Esophagus (tissue), 2 donors: Measurements from ENCODE around the gene S100A4. TPM values are rescaled to one million over a fixed set of nuclear protein-coding genes. Genes with fewer than 3 reads are reported as not detected.

Experiments used
- H3K27ac ChIP-seq, 2 donors: one replicate each; pipeline ENCODE4 v1.5.1; 2013; ENCODE audit warnings: low read depth in 2 of 2, mild to moderate bottlenecking in 2 of 2, inconsistent platforms in 1 of 2, low read length in 1 of 2, moderate library complexity in 1 of 2
- H3K27me3 ChIP-seq, 2 donors: one replicate each; pipeline ENCODE4 v1.6.1; 2013; ENCODE audit warnings: low read length in 2 of 2, control low read depth in 1 of 2, mild to moderate bottlenecking in 1 of 2; ENCODE audit not compliant: insufficient read depth in 2 of 2, control insufficient read depth in 1 of 2
- H3K36me3 ChIP-seq, 2 donors: one replicate each; pipeline ENCODE4 v1.6.1; 2013; ENCODE audit warnings: low read length in 1 of 2; ENCODE audit not compliant: control insufficient read depth in 2 of 2, insufficient read depth in 2 of 2
- H3K4me1 ChIP-seq, 2 donors: one replicate each; pipeline ENCODE4 v1.6.1; 2013; ENCODE audit warnings: low read length in 1 of 2; ENCODE audit not compliant: control insufficient read depth in 2 of 2, insufficient read depth in 2 of 2
- H3K4me3 ChIP-seq, 2 donors: one replicate each; pipeline ENCODE4 v1.5.1; 2013; ENCODE audit warnings: low read length in 2 of 2, mild to moderate bottlenecking in 2 of 2, low read depth in 1 of 2, moderate library complexity in 1 of 2
- H3K9me3 ChIP-seq, 2 donors: one replicate each; pipeline ENCODE4 v1.6.1; 2013; ENCODE audit warnings: mild to moderate bottlenecking in 2 of 2, low read depth in 1 of 2, low read length in 1 of 2, moderate library complexity in 1 of 2; ENCODE audit not compliant: control insufficient read depth in 2 of 2, insufficient read depth in 1 of 2
- WGBS, 2 donors: extraction: QIAGEN DNeasy Blood & Tissue Kit; methylation state at CpG; one replicate each; pipeline ENCODE4 v1.1.7; 2013; 5-methylcytosine and 5-hydroxymethylcytosine counted together
- polyA plus RNA-seq, 2 donors: library from polyadenylated mRNA; stranded (reverse); fragments of 200-250 nt; gene quantifications; one replicate each; pipeline ENCODE4 v1.2.3, GENCODE V29; 2013
- donor health status: healthy with polysubstance abuse.
- donor health status: Bipolar disorder and iron deficiency.

S100A4 gene
- polyA plus RNA-seq, 2 donors, result 145 to 249 TPM

GRCh38 chr1:153542956-153543711 is 2.5 kb downstream of the S100A4 start:
- H3K4me3 ChIP-seq, result no peak overlapping the region
- H3K36me3 ChIP-seq, result peaks cover 0 to 4% of the 10 kb centered on the region in 2 donors
- WGBS, 2 donors, result 73 to 77% methylated on average over 13 of the region's 13 CpGs
- H3K4me1 ChIP-seq, result peaks cover 20 to 53% of the 10 kb centered on the region in 2 donors
- peak overlapping the region in 1 of 2 donors; percentile 18 for H3K27ac ChIP-seq
- H3K9me3 ChIP-seq, result no peaks in the 10 kb centered on the region
- no peaks in the 10 kb centered on the region for H3K27me3 ChIP-seq

- WGBS, 2 donors, result 69 to 74% methylated on average over 13 of the region's 13 CpGs
- no peaks in the 10 kb centered on the region for H3K36me3 ChIP-seq
- peaks cover 11 to 45% of the 10 kb centered on the region in 2 donors for H3K4me1 ChIP-seq
- H3K27ac ChIP-seq, result peak overlapping the region in 1 of 2 donors; percentile 26
- H3K9me3 ChIP-seq, result no peaks in the 10 kb centered on the region
- H3K4me3 ChIP-seq, result no peak overlapping the region
- no peaks in the 10 kb centered on the region for H3K27me3 ChIP-seq
Observed at GRCh38 chr1:153541641-153542590, 3.7 kb downstream of the S100A4 start.

GRCh38 chr1:153540394-153541361 is 4.9 kb downstream of the S100A4 start, which contains the start of gene S100A5:
Gene S100A5 (minus strand): TSS chr1:153540934. CDS start chr1:153540191, 743 bp downstream.
- peaks cover 9 to 47% of the 10 kb centered on the region in 2 donors for H3K4me1 ChIP-seq
- H3K4me3 ChIP-seq, result no peak within 1 kb of the TSS
- WGBS, 2 donors, result 64 to 72% methylated on average over 11 of the region's 11 CpGs
- no peaks in the 10 kb centered on the region for H3K27me3 ChIP-seq
- H3K36me3 ChIP-seq, result no peaks in the 10 kb centered on the region
- peak within 1 kb of the TSS; percentile 61 to 76 for H3K27ac ChIP-seq
- H3K9me3 ChIP-seq, result no peaks in the 10 kb centered on the region

GRCh38 chr1:153539395-153540093 is 6.1 kb downstream of the S100A4 start:
- H3K4me1 ChIP-seq, result peaks cover 9 to 50% of the 10 kb centered on the region in 2 donors

GRCh38 chr1:153538315-153538821 is 7.2 kb downstream of the S100A4 start:
- H3K36me3 ChIP-seq, result peaks cover 0 to 3% of the 10 kb centered on the region in 2 donors
- WGBS, 2 donors, result 49 to 52% methylated on average over 6 of the region's 6 CpGs
- H3K27me3 ChIP-seq, result no peaks in the 10 kb centered on the region
- peaks cover 4 to 53% of the 10 kb centered on the region in 2 donors for H3K4me1 ChIP-seq
- no peaks in the 10 kb centered on the region for H3K9me3 ChIP-seq
- no peak overlapping the region for H3K4me3 ChIP-seq
- peak overlapping the region; percentile 78 to 84 for H3K27ac ChIP-seq

More at GRCh38 chr1:153539395-153540093, 6.1 kb downstream of the S100A4 start:
- Histone ChIP-seq H3K36me3 (peaks cover 0 to 3% of the 10 kb centered on the region in 2 donors), H3K9me3 (no peaks in the 10 kb centered on the region), H3K27me3 (no peaks in the 10 kb centered on the region), H3K27ac (no peak overlapping the region), H3K4me3 (no peak overlapping the region)
- 77 to 83% methylated on average over 4 of the region's 4 CpGs for WGBS, 2 donors

GRCh38 chr1:153537376-153537730 is 8.3 kb downstream of the S100A4 start:
- no peak overlapping the region for H3K4me3 ChIP-seq
- H3K27ac ChIP-seq, result peak overlapping the region in 1 of 2 donors; percentile 100
- 94 to 96% methylated on average over 6 of the region's 6 CpGs for WGBS, 2 donors
- H3K4me1 ChIP-seq, result peaks cover 4 to 51% of the 10 kb centered on the region in 2 donors
- no peaks in the 10 kb centered on the region for H3K27me3 ChIP-seq
- H3K36me3 ChIP-seq, result peaks cover 0 to 3% of the 10 kb centered on the region in 2 donors
- H3K9me3 ChIP-seq, result no peaks in the 10 kb centered on the region

- H3K27me3 ChIP-seq, result no peaks in the 10 kb centered on the region
- H3K9me3 ChIP-seq, result no peaks in the 10 kb centered on the region
- H3K4me1 ChIP-seq, result peaks cover 4 to 51% of the 10 kb centered on the region in 2 donors
- peak overlapping the region; percentile 98 to 100 for H3K27ac ChIP-seq
- 73 to 80% methylated on average over 9 of the region's 9 CpGs for WGBS, 2 donors
- H3K36me3 ChIP-seq, result peaks cover 0 to 3% of the 10 kb centered on the region in 2 donors
- H3K4me3 ChIP-seq, result peak overlapping the region; percentile 83 to 84
Observed at GRCh38 chr1:153536671-153537375, 8.8 kb downstream of the S100A4 start.
